GM23338 (cell line): Measurements from ENCODE around the gene MCTP1. TPM values are rescaled to one million over a fixed set of nuclear protein-coding genes. Genes with fewer than 3 reads are reported as not detected.
"Not testable (repeated sequence)": the region's sequence is repeated elsewhere in the genome, so short reads cannot be mapped to it uniquely, and the experiment has no call there.

ENCODE experiments used
- ATAC-seq: fragments of 200-7000 bp; cut with Tn5 transposase; 3 replicates; pipeline ENCODE4 v1.9.1; 2020
- DNase-seq: peaks from one replicate; pipeline ENCODE4 v3.0.0-alpha.2; 2015; ENCODE audit warnings: low spot score
- H2AFZ ChIP-seq: fragments of 200-600 bp; sonication (generic); 2 replicates; pipeline ENCODE4 v1.8.0; 2016; ENCODE audit warnings: antibody characterized with exemption, mild to moderate bottlenecking, moderate library complexity
- H3F3A ChIP-seq: fragments of 200-600 bp; sonication (generic); replicated peaks from 2 replicates; pipeline ENCODE4 v1.8.0; 2017; ENCODE audit warnings: antibody characterized with exemption, mixed run types, low read depth
- H3K27ac ChIP-seq: fragments of 200-600 bp; sonication (generic); 2 replicates; pipeline ENCODE4 v1.6.1; 2016; ENCODE audit warnings: low read depth
- H3K27me3 ChIP-seq: fragments of 200-600 bp; sonication (generic); 2 replicates; pipeline ENCODE4 v1.8.0; 2016; ENCODE audit warnings: mild to moderate bottlenecking, mixed run types, moderate library complexity; ENCODE audit not compliant: insufficient read depth
- H3K36me3 ChIP-seq: fragments of 200-600 bp; sonication (generic); 2 replicates; pipeline ENCODE4 v1.8.0; 2016; ENCODE audit warnings: mild to moderate bottlenecking; ENCODE audit not compliant: insufficient read depth
- H3K4me1 ChIP-seq: fragments of 200-600 bp; sonication (generic); 2 replicates; pipeline ENCODE4 v1.8.0; 2016; ENCODE audit warnings: mild to moderate bottlenecking, moderate library complexity; ENCODE audit not compliant: insufficient read depth
- H3K4me2 ChIP-seq: fragments of 200-600 bp; sonication (generic); 2 replicates; pipeline ENCODE4 v1.7.1; 2017; ENCODE audit warnings: mixed run types
- H3K4me3 ChIP-seq: fragments of 200-600 bp; sonication (generic); 2 replicates; pipeline ENCODE4 v1.6.1; 2016; ENCODE audit warnings: mixed run types
- H3K79me2 ChIP-seq: fragments of 200-600 bp; sonication (generic); replicated peaks from 2 replicates; pipeline ENCODE4 v1.8.0; 2017; ENCODE audit warnings: mild to moderate bottlenecking; ENCODE audit not compliant: insufficient read depth
- H3K9me2 ChIP-seq: fragments of 200-600 bp; sonication (generic); 2 replicates; pipeline ENCODE4 v1.8.0; 2017; ENCODE audit not compliant: insufficient read depth
- H4K20me1 ChIP-seq: fragments of 200-600 bp; sonication (generic); replicated peaks from 2 replicates; pipeline ENCODE4 v1.8.0; 2017; ENCODE audit warnings: mild to moderate bottlenecking; ENCODE audit not compliant: insufficient read depth
- H3K27ac Mint-ChIP-seq: 2 replicates; pipeline ENCODE4 v1.8.0; 2020; ENCODE audit warnings: inconsistent platforms, mild to moderate bottlenecking, moderate library complexity, mixed read lengths
- H3K27me3 Mint-ChIP-seq: 3 replicates; pipeline ENCODE4 v1.8.0; 2022; ENCODE audit warnings: low read depth, mild to moderate bottlenecking, moderate library complexity, mixed read lengths, inconsistent platforms; ENCODE audit not compliant: insufficient read depth, poor library complexity
- H3K36me3 Mint-ChIP-seq: 3 replicates; pipeline ENCODE4 v1.8.0; 2021; ENCODE audit warnings: low read depth, mild to moderate bottlenecking, inconsistent platforms, moderate library complexity, mixed read lengths
- H3K4me1 Mint-ChIP-seq: 3 replicates; pipeline ENCODE4 v1.8.0; 2020; ENCODE audit warnings: mild to moderate bottlenecking, inconsistent platforms, mixed read lengths
- H3K4me3 Mint-ChIP-seq: 3 replicates; pipeline ENCODE4 v1.8.0; 2021; ENCODE audit warnings: moderate library complexity, mild to moderate bottlenecking, inconsistent platforms, mixed read lengths
- H3K9me3 Mint-ChIP-seq: 3 replicates; pipeline ENCODE4 v1.8.0; 2020; ENCODE audit warnings: moderate library complexity, mild to moderate bottlenecking, inconsistent platforms, mixed read lengths
- NANOG ChIP-seq: IDR thresholded peaks from 2 replicates; pipeline ENCODE4 v1.6.1; 2016; ENCODE audit warnings: antibody characterized with exemption, borderline replicate concordance
- POLR2AphosphoS5 ChIP-seq: IDR thresholded peaks from 2 replicates; pipeline ENCODE4 v1.6.1; 2016; ENCODE audit warnings: antibody characterized with exemption, low read depth
- ZNF114 ChIP-seq: fragments of 250-450 bp; sonication (Bioruptor Pico); IDR thresholded peaks from 2 replicates; pipeline ENCODE4 v1.5.0; 2020; ENCODE audit warnings: mild to moderate bottlenecking, moderate library complexity
- ZNF462 ChIP-seq: fragments of 250-450 bp; sonication (Bioruptor Pico); IDR thresholded peaks from 2 replicates; pipeline ENCODE4 v1.5.0; 2020; ENCODE audit warnings: mild to moderate bottlenecking, moderate library complexity
- polyA plus RNA-seq: library from polyadenylated mRNA; unstranded; fragments of >200 nt; fragmentation: Nextera tagmentation; extraction: Ambion mirVana; gene quantifications from 2 replicates; pipeline ENCODE4 v1.2.1, GENCODE V29; 2016
- total RNA-seq: library from RNA; depleted of rRNA; stranded (reverse); fragments of >200 nt; shearing (Covaris generic); gene quantifications from 2 replicates; pipeline ENCODE4 v1.2.3, GENCODE V29; 2014

The MCTP1 gene
- total and polyA plus RNA-seq, 2 experiments from 2014 or later = 3.7 to 4.2 TPM

DNA sequence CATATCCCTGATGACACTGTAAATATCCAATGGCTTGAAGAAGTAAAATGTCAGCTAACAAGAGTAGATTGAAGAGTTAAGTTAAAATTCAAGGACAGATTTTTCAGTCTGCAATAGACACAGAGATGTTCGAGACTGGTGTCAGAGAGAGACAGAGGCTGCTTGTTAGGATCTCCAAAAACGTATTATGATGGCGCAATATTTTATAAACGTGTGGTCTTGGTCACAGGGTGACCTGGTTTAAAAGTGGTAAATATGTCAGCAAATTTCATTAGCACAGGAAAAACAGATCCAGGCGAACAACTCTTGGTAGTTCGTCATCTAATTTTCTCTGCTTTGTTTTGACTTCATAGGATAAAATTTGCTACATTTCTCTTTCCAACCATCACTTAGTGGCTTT is 317.4 kb downstream of the MCTP1 start (continued):
- TF ChIP-seq ZNF462 (no peak), NANOG (no peak)

DNA sequence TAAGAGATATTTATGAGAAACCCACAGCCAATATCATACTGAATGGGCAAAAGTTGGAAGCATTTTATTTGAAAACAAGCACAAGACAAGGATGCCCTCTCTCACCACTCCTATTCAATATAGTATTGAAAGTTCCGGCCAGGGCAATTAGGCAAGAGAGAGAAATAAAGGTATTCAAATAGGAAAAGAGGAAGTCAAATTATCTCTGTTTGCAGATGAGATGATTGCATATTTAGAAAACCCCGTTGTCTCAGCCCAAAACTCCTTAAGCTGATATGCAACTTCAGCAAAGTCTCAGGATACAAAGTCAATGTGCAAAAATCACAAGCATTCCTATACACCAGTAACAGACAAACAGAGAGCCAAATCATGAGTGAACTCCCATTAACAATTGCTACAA is 325.6 kb downstream of the MCTP1 start:
- not testable (repeated sequence) for H3K36me3 ChIP-seq, H3K4me2 ChIP-seq, ATAC-seq, H3K27ac ChIP-seq, H4K20me1 ChIP-seq, H3K4me3 Mint-ChIP-seq, H3K27me3 Mint-ChIP-seq, H3K4me1 Mint-ChIP-seq, DNase-seq, H3K9me2 ChIP-seq, H3K27ac Mint-ChIP-seq, H3K4me1 ChIP-seq, H3F3A ChIP-seq, H3K27me3 ChIP-seq, H3K36me3 Mint-ChIP-seq, H3K4me3 ChIP-seq, H3K9me3 Mint-ChIP-seq, H3K79me2 ChIP-seq, H2AFZ ChIP-seq

- Histone ChIP-seq H2AFZ (no peak overlapping the region), H3K9me2 (no peaks in the 10 kb centered on the region), H3K36me3 (no peaks in the 10 kb centered on the region), H3K27me3 (no peaks in the 10 kb centered on the region), H3K4me2 (no peak overlapping the region), H3K79me2 (no peaks in the 10 kb centered on the region), H3K27ac (no peak overlapping the region), H4K20me1 (no peaks in the 10 kb centered on the region), H3K4me1 (peaks cover 12% of the 10 kb centered on the region; the same call in 1 of the 2 replicates), H3F3A (no peaks in the 10 kb centered on the region), H3K4me3 (no peak overlapping the region)
- no peak overlapping the region for H3K27ac Mint-ChIP-seq
- H3K4me3 Mint-ChIP-seq = no peak overlapping the region
- DNase-seq = no peak
- no peaks in the 10 kb centered on the region for H3K27me3 Mint-ChIP-seq
- TF ChIP-seq POLR2AphosphoS5 (no peak), ZNF114 (CRISPR knock-in tag) (no peak)
- no peaks in the 10 kb centered on the region for H3K9me3 Mint-ChIP-seq
- peaks cover 8% of the 10 kb centered on the region; the same call in 2 of the 3 replicates for H3K4me1 Mint-ChIP-seq
- no peak for ATAC-seq
- no peaks in the 10 kb centered on the region for H3K36me3 Mint-ChIP-seq
Measured at GRCh38 chr5:94945656-94946055, 339.2 kb downstream of the MCTP1 start.
